GM06990 (cell line): ENCODE measurements around the gene LRP1B.

ENCODE experiments used
- DNase-seq: peaks from one replicate; pipeline ENCODE4 v3.0.0-alpha.2; 2011; ENCODE audit not compliant: insufficient read length; ENCODE audit errors: extremely low read depth
- H3K27me3 ChIP-seq: replicated peaks from 2 replicates; pipeline ENCODE4 v1.6.0; 2011; ENCODE audit warnings: low read length; ENCODE audit not compliant: control insufficient read depth, insufficient read depth
- H3K36me3 ChIP-seq: 2 replicates; pipeline ENCODE4 v1.5.1; 2011; ENCODE audit warnings: low read length; ENCODE audit not compliant: control insufficient read depth, insufficient read depth
- H3K4me3 ChIP-seq: replicated peaks from 2 replicates; pipeline ENCODE4 v1.5.1; 2011; ENCODE audit warnings: low read depth, mild to moderate bottlenecking, control low read depth, low read length
- CTCF ChIP-seq: IDR thresholded peaks from 2 replicates; pipeline ENCODE4 v1.5.1; 2011; ENCODE audit warnings: low read length, control low read depth, mild to moderate bottlenecking, inconsistent platforms; ENCODE audit not compliant: insufficient read depth, poor library complexity, severe bottlenecking

The LRP1B gene

GRCh38 chr2:141697035-141697434 is 433.8 kb downstream of the LRP1B start:
- DNase-seq: no peak
- Histone ChIP-seq H3K36me3 (no peaks in the 10 kb centered on the region), H3K4me3 (no peak overlapping the region), H3K27me3 (no peaks in the 10 kb centered on the region)
- TF ChIP-seq CTCF: no peak

- no peak for TF ChIP-seq CTCF
- Histone ChIP-seq H3K4me3 (no peak overlapping the region), H3K27me3 (no peaks in the 10 kb centered on the region), H3K36me3 (no peaks in the 10 kb centered on the region)
- DNase-seq: no peak
Measured at GRCh38 chr2:141694180-141694579, 436.6 kb downstream of the LRP1B start.

GRCh38 chr2:141692829-141693228 is 438.0 kb downstream of the LRP1B start:
- H3K27me3 ChIP-seq: no peaks in the 10 kb centered on the region
- no peak for TF ChIP-seq CTCF
- DNase-seq: no peak
- no peaks in the 10 kb centered on the region for H3K36me3 ChIP-seq
- no peak overlapping the region for H3K4me3 ChIP-seq

GRCh38 chr2:141676139-141676538 is 454.7 kb downstream of the LRP1B start:
- TF ChIP-seq CTCF: no peak
- H3K4me3 ChIP-seq: no peak overlapping the region
- no peak for DNase-seq
- H3K27me3 ChIP-seq: no peaks in the 10 kb centered on the region
- no peaks in the 10 kb centered on the region for H3K36me3 ChIP-seq

- Histone ChIP-seq H3K4me3 (no peak overlapping the region), H3K36me3 (no peaks in the 10 kb centered on the region), H3K27me3 (no peaks in the 10 kb centered on the region)
- TF ChIP-seq CTCF: no peak
- DNase-seq: no peak
Measured at GRCh38 chr2:141666191-141666590, 464.6 kb downstream of the LRP1B start.

DNA sequence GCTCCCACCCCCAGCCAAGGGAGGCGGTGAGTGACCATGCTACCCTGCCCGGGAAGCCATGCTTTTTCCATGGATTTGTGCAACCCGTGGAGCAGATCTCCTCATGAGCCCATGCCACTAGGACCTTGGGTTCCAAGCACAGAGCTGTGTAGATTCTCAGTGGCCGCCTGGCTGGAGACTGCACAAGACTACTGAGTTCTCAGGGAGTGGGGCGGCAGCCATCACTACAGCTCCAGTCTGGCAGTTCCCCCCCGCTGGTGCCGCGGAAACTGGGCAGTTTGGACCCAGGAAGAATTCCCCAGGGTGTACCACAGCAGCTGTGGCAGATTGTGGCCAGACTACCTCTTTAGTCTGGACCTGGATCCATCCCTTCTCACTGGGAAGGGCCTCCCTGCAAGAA is 470.6 kb downstream of the LRP1B start:
- H3K4me3 ChIP-seq: no peak overlapping the region
- no peak for TF ChIP-seq CTCF
- H3K36me3 ChIP-seq: no peaks in the 10 kb centered on the region
- no peak for DNase-seq
- no peaks in the 10 kb centered on the region for H3K27me3 ChIP-seq
